ENCODE measurements around the gene ARL8B. TPM values are rescaled to one million over a fixed set of nuclear protein-coding genes. Genes with fewer than 3 reads are reported as not detected.

ARL8B gene
- total and polyA plus RNA-seq, 9 of the 15 experiments (the other 6 are each of a cell fraction or from before 2014, with no cell fraction given) = 28.5 to 99.4 (median 77.2) TPM

- no peak for TF ChIP-seq ATF4 (CRISPR knock-in tag; IDR thresholded peaks at IDR 0.05)
- TF ChIP-seq ARID1B (IDR thresholded peaks at IDR 0.05) = no peak
- TF ChIP-seq TOE1 (IDR thresholded peaks at IDR 0.05; ENCODE audit: borderline replicate concordance) = peak; percentile 52; the same call in 1 of the 2 replicates
- no peak for TF ChIP-seq TOE1 (CRISPR knock-in tag; IDR thresholded peaks at IDR 0.05; ENCODE audit: borderline replicate concordance, low read depth)
- TF ChIP-seq ZNF311 (CRISPR knock-in tag; IDR thresholded peaks at IDR 0.05) = no peak
- no peak for TF ChIP-seq ZNF408 (CRISPR knock-in tag; IDR thresholded peaks at IDR 0.05; ENCODE audit: low read depth)
- TF ChIP-seq MXI1 (IDR thresholded peaks at IDR 0.05; ENCODE audit: low read depth, low read length) = peak; percentile 35; the same call in 1 of the 2 replicates
- no peak for TF ChIP-seq BDP1 (IDR thresholded peaks at IDR 0.05; ENCODE audit: insufficient read depth, insufficient read length)
- 0 out of 2 replicates have a peak, but pooled peaks have one; percentile 55 for TF ChIP-seq ZNF57 (CRISPR knock-in tag; IDR thresholded peaks at IDR 0.05)
- peak; percentile 68 for TF ChIP-seq ZNF592 (IDR thresholded peaks at IDR 0.05)
- 0 out of 2 replicates have a peak, but pooled peaks have one; percentile 73 for TF ChIP-seq RNF219 (CRISPR knock-in tag; IDR thresholded peaks at IDR 0.05)
- TF ChIP-seq MCM3 (IDR thresholded peaks at IDR 0.05) = no peak
- no peak for TF ChIP-seq FOS (IDR thresholded peaks at IDR 0.05; ENCODE audit: extremely low read depth, insufficient read length)
- TF ChIP-seq IFI16 (CRISPR knock-in tag; IDR thresholded peaks at IDR 0.05) = no peak
- peak; percentile 33; the same call in 1 of the 2 replicates for TF ChIP-seq RAD51 (IDR thresholded peaks at IDR 0.05; ENCODE audit: borderline replicate concordance, low read depth)
- peak; percentile 54 for TF ChIP-seq ASH1L (IDR thresholded peaks at IDR 0.05; ENCODE audit: borderline replicate concordance, low read depth, partially characterized antibody)
- TF ChIP-seq HDAC6 (IDR thresholded peaks at IDR 0.05; ENCODE audit: low read depth, low read length) = no peak
- no peak for TF ChIP-seq CBFA2T2 (conservative IDR thresholded peaks at IDR 0.05)
- TF ChIP-seq POLR3G (IDR thresholded peaks at IDR 0.05; ENCODE audit: extremely low read depth, insufficient read length, insufficient replicate concordance) = no peak
- TF ChIP-seq HDGF (IDR thresholded peaks at IDR 0.05) = no peak
- no peak for TF ChIP-seq FOXA1 (IDR thresholded peaks at IDR 0.05; ENCODE audit: borderline replicate concordance)
These were observed 65.2 kb downstream of the ARL8B start, which contains the start of gene EDEM1 (continued) for GRCh38 chr3:5187156-5187919.

All from K562 (cell line).